ENCODE results near the gene DRC1. TPM values are rescaled to one million over a fixed set of nuclear protein-coding genes. Genes with fewer than 3 reads are reported as not detected.
A peak's percentile ranks its signal among the peaks of the same experiment; 100 is the strongest.
"Not testable (repeated sequence)": the region's sequence is repeated elsewhere in the genome, so short reads cannot be mapped to it uniquely, and the experiment has no call there.

Gene DRC1
- total RNA-seq = not detected

GRCh38 chr2:26401739-26402541 is at the start of gene DRC1:
TSS of gene DRC1 (plus strand) at chr2:26401920. CDS start at chr2:26401990, 70 bp downstream.
- TF ChIP-seq POLR2A (IDR thresholded peaks at IDR 0.05) (no peak), CTCF (IDR thresholded peaks at IDR 0.05) (no peak), POLR2AphosphoS5 (IDR thresholded peaks at IDR 0.05) (no peak)
- no peaks in the 10 kb centered on the region for H3K4me1 ChIP-seq
- H3K36me3 ChIP-seq = no peaks in the 10 kb centered on the region
- H3K27ac ChIP-seq = no peak within 1 kb of the TSS
- no peaks in the 10 kb centered on the region for H3K27me3 ChIP-seq
- no peaks in the 10 kb centered on the region for H3K9me3 ChIP-seq
- H3K4me3 ChIP-seq = peak within 1 kb of the TSS; percentile 12 to 61 (median 33)
- intact Hi-C loops (cut with DNase I; ENCODE audit: low total_unique reads) = no loop called here
- peak; percentile 23 to 55 for DNase-seq (ENCODE audit: low spot score in 2 of 2)

- no peak for DNase-seq (ENCODE audit: low spot score in 2 of 2)
- no peaks in the 10 kb centered on the region for H3K27me3 ChIP-seq
- H3K4me3 ChIP-seq = no peak overlapping the region
- intact Hi-C loops (cut with DNase I; ENCODE audit: low total_unique reads) = no loop called here
- H3K4me1 ChIP-seq = no peaks in the 10 kb centered on the region
- H3K27ac ChIP-seq = no peak overlapping the region
- H3K36me3 ChIP-seq = no peaks in the 10 kb centered on the region
- TF ChIP-seq POLR2A (IDR thresholded peaks at IDR 0.05) (no peak), CTCF (IDR thresholded peaks at IDR 0.05) (no peak), POLR2AphosphoS5 (IDR thresholded peaks at IDR 0.05) (no peak)
- H3K9me3 ChIP-seq = no peaks in the 10 kb centered on the region
Observed at GRCh38 chr2:26352892-26353291, 48.8 kb upstream of the DRC1 start.

GRCh38 chr2:26354469-26354868 is 47.3 kb upstream of the DRC1 start:
- H3K27me3 ChIP-seq; H3K4me1 ChIP-seq; H3K27ac ChIP-seq; H3K9me3 ChIP-seq; H3K4me3 ChIP-seq; DNase-seq (ENCODE audit: low spot score in 2 of 2); intact Hi-C loops (cut with DNase I; ENCODE audit: low total_unique reads); H3K36me3 ChIP-seq: not testable (repeated sequence)

GRCh38 chr2:26355038-26355995 is 46.4 kb upstream of the DRC1 start:
- TF ChIP-seq POLR2A (IDR thresholded peaks at IDR 0.05) (no peak), CTCF (IDR thresholded peaks at IDR 0.05) (no peak), POLR2AphosphoS5 (IDR thresholded peaks at IDR 0.05) (no peak)
- H3K4me1 ChIP-seq = no peaks in the 10 kb centered on the region
- no peak overlapping the region for H3K4me3 ChIP-seq
- H3K36me3 ChIP-seq = no peaks in the 10 kb centered on the region
- DNase-seq (ENCODE audit: low spot score in 2 of 2) = no peak
- no peaks in the 10 kb centered on the region for H3K9me3 ChIP-seq
- H3K27ac ChIP-seq = no peak overlapping the region
- intact Hi-C loops (cut with DNase I; ENCODE audit: low total_unique reads) = no loop called here
- H3K27me3 ChIP-seq = no peaks in the 10 kb centered on the region

- Histone ChIP-seq H3K27me3 (no peaks in the 10 kb centered on the region), H3K36me3 (no peaks in the 10 kb centered on the region), H3K4me3 (no peak overlapping the region), H3K4me1 (no peaks in the 10 kb centered on the region), H3K9me3 (no peaks in the 10 kb centered on the region), H3K27ac (no peak overlapping the region)
- no peak for DNase-seq (ENCODE audit: low spot score in 2 of 2)
- no peak for TF ChIP-seq POLR2A (IDR thresholded peaks at IDR 0.05)
- TF ChIP-seq CTCF (IDR thresholded peaks at IDR 0.05) = no peak
- no peak for TF ChIP-seq POLR2AphosphoS5 (IDR thresholded peaks at IDR 0.05)
- intact Hi-C loops (cut with DNase I; ENCODE audit: low total_unique reads) = no loop called here
Observed at GRCh38 chr2:26356111-26356510, 45.6 kb upstream of the DRC1 start.
